ENCODE measurements around the gene MRTFB.

GRCh38 chr16:14251419-14251818, 180.3 kb downstream of the MRTFB start:
- TF ChIP-seq EZH2 (IDR thresholded peaks at IDR 0.05; ENCODE audit: borderline replicate concordance, low read depth, low read length, poor library complexity, severe bottlenecking), result no peak
- no peak for TF ChIP-seq CTCF (conservative IDR thresholded peaks at IDR 0.05; ENCODE audit: low read depth, low read length)
